ENCODE data around the gene SUPT16H.
"Not testable (repeated sequence)": the region's sequence is repeated elsewhere in the genome, so short reads cannot be mapped to it uniquely, and the experiment has no call there.

Gene SUPT16H

DNA sequence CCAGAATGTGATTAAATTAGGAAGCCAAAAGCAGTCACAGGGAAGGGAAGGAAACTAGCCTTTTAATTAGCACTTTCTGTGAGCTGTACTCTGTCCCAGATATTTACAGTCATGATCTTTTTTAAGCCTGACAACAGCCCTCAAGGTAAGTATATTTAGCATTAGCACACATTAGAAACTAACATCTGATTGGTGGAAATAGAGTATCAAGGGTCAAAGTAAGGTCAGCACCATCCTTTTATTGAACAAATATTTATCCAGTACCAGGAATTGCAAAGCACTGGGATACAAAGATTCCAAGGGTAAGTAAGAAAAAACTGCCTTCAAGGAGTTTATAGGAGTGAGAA is 75.7 kb downstream of the SUPT16H start:
- H3K27ac ChIP-seq (ENCODE audit: insufficient read depth, low read depth, low read length, poor library complexity, severe bottlenecking) = peak overlapping the region; percentile 0
- no peaks in the 10 kb centered on the region for H3K9me3 ChIP-seq (ENCODE audit: control insufficient read depth, low read length)
- no peaks in the 10 kb centered on the region for H3K4me1 ChIP-seq (ENCODE audit: control insufficient read depth, insufficient read depth, low read length)
- no peaks in the 10 kb centered on the region for H3K36me3 ChIP-seq (ENCODE audit: control insufficient read depth, insufficient read depth, low read length)
- no peaks in the 10 kb centered on the region for H3K27me3 ChIP-seq (ENCODE audit: control insufficient read depth, insufficient read depth, low read length, poor library complexity, severe bottlenecking)
- H3K4me3 ChIP-seq (ENCODE audit: insufficient read depth, low read depth, low read length) = peak overlapping the region; percentile 13

DNA sequence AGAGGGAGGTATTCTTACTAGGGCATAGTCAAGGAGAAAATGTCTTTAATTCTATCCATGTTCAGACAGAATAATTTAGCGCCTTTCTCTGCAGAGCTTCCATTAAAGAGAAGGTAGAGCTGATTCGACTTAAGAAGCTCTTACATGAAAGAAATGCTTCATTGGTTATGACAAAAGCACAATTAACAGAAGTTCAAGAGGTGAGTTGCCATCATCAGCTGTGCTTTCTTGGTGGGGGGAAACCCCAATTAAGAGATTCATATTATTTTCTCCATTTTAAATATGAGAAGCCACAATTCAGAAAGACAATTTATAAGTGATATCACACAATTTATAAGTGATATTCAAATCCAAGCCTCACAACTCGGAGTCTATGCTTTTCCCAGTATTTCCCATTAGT is 76.2 kb downstream of the SUPT16H start:
- WGBS, 2 experiments = 91 to 92% methylated on average over 3 of the region's 3 CpGs

DNA sequence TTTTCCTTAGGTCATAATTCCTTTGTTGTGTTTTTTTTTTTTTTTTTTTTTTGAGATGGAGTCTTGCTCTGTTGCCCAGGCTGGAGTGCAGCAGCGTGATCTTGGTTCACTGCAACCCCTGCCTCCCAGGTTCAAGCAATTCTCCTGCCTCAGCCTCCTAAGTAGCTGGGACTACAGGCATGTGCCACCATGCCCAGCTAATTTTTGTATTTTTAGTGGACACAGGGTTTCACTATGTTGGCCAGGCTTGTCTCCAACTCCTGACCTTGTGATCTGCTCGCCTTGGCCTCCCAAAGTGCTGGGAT is 81.0 kb downstream of the SUPT16H start:
- H3K4me1 ChIP-seq (ENCODE audit: control insufficient read depth, insufficient read depth, low read length); H3K4me3 ChIP-seq (ENCODE audit: insufficient read depth, low read depth, low read length); H3K27me3 ChIP-seq (ENCODE audit: control insufficient read depth, insufficient read depth, low read length, poor library complexity, severe bottlenecking); H3K27ac ChIP-seq (ENCODE audit: insufficient read depth, low read depth, low read length, poor library complexity, severe bottlenecking); H3K9me3 ChIP-seq (ENCODE audit: control insufficient read depth, low read length); H3K36me3 ChIP-seq (ENCODE audit: control insufficient read depth, insufficient read depth, low read length): not testable (repeated sequence)
- 85 to 96% methylated on average over 2 of the region's 2 CpGs for WGBS, 2 experiments

More for the DNA sequence above, 76.2 kb downstream of the SUPT16H start:
- no peaks in the 10 kb centered on the region for H3K36me3 ChIP-seq (ENCODE audit: control insufficient read depth, insufficient read depth, low read length)
- H3K27ac ChIP-seq (ENCODE audit: insufficient read depth, low read depth, low read length, poor library complexity, severe bottlenecking) = no peak overlapping the region
- H3K9me3 ChIP-seq (ENCODE audit: control insufficient read depth, low read length) = no peaks in the 10 kb centered on the region
- no peaks in the 10 kb centered on the region for H3K27me3 ChIP-seq (ENCODE audit: control insufficient read depth, insufficient read depth, low read length, poor library complexity, severe bottlenecking)
- H3K4me1 ChIP-seq (ENCODE audit: control insufficient read depth, insufficient read depth, low read length) = no peaks in the 10 kb centered on the region
- H3K4me3 ChIP-seq (ENCODE audit: insufficient read depth, low read depth, low read length) = no peak overlapping the region

DNA sequence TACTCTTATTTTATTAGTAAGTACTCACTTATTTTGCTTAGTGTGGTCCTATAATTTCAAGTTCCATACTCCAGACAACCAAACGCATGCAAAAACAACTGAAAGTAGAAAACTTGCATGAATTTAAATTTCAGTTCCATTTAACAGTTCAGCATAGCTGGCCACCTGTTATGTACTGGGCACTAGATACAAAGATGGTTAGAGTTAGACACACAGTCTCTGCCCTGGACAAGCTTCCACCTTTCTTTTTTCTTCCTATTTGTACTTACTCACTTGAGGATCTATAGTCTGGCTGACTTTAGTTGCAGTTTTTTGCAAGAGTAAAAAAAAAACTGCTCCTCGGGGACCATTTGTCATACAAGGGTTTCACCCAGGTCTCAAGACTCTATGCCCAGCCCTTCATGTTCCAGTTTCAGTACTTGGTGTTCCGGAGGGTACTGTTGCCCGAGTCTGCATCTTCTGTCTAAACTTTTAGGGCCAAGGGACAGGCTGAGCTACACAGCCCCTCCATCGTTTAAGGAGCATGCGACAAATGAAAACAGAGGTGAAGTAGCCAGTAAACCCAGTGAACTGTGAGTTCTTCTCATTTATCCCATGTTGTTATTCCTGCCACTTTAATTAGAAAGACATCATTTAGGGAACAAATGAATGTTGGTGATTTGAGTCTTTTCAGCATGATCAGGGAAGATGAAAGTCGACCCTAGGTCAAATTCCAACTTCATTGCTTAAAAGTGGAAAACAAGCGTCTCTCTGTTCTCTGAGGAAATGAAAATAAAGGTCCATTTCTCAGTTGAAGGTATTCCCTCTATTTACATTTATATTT is 81.6 kb downstream of the SUPT16H start:
- no peaks in the 10 kb centered on the region for H3K9me3 ChIP-seq (ENCODE audit: control insufficient read depth, low read length)
- WGBS, 2 experiments = 88 to 96% methylated on average over 8 of the region's 8 CpGs
- no peak overlapping the region for H3K4me3 ChIP-seq (ENCODE audit: insufficient read depth, low read depth, low read length)
- H3K4me1 ChIP-seq (ENCODE audit: control insufficient read depth, insufficient read depth, low read length) = no peaks in the 10 kb centered on the region
- H3K36me3 ChIP-seq (ENCODE audit: control insufficient read depth, insufficient read depth, low read length) = no peaks in the 10 kb centered on the region
- peaks cover 9% of the 10 kb centered on the region for H3K27me3 ChIP-seq (ENCODE audit: control insufficient read depth, insufficient read depth, low read length, poor library complexity, severe bottlenecking)
- no peak overlapping the region for H3K27ac ChIP-seq (ENCODE audit: insufficient read depth, low read depth, low read length, poor library complexity, severe bottlenecking)
